VCaP (cell line): ENCODE data around the gene NAALADL2.
A peak's percentile ranks its signal among the peaks of the same experiment; 100 is the strongest.

Source experiments
- H3K27ac ChIP-seq: fragments of 450-650 bp; 2 replicates; pipeline ENCODE4 v1.5.1; 2017
- CTCF ChIP-seq: fragments of 450-650 bp; conservative IDR thresholded peaks from 2 replicates; pipeline ENCODE4 v1.5.1; 2017; ENCODE audit warnings: mild to moderate bottlenecking, moderate library complexity

NAALADL2 gene

GRCh38 chr3:175005193-175005592 lies 146.1 kb downstream of the NAALADL2 start:
- TF ChIP-seq CTCF, result no peak
- peak overlapping the region; percentile 67 for H3K27ac ChIP-seq

GRCh38 chr3:175005881-175006280 lies 146.7 kb downstream of the NAALADL2 start:
- peak overlapping the region; percentile 67 for H3K27ac ChIP-seq
- TF ChIP-seq CTCF, result no peak

- TF ChIP-seq CTCF, result no peak
- no peak overlapping the region for H3K27ac ChIP-seq
These were observed 148.2 kb downstream of the NAALADL2 start for GRCh38 chr3:175007306-175007705.

GRCh38 chr3:175009295-175009694 lies 150.2 kb downstream of the NAALADL2 start:
- no peak for TF ChIP-seq CTCF

GRCh38 chr3:175015056-175015635 lies 156.0 kb downstream of the NAALADL2 start:
- no peak for TF ChIP-seq CTCF
- H3K27ac ChIP-seq, result no peak overlapping the region

More at GRCh38 chr3:175009295-175009694, 150.2 kb downstream of the NAALADL2 start:
- H3K27ac ChIP-seq, result no peak overlapping the region

GRCh38 chr3:175018946-175019727 lies 160.0 kb downstream of the NAALADL2 start:
- no peak for TF ChIP-seq CTCF
- H3K27ac ChIP-seq, result no peak overlapping the region

GRCh38 chr3:175020101-175020500 lies 161.0 kb downstream of the NAALADL2 start:
- TF ChIP-seq CTCF, result no peak
- H3K27ac ChIP-seq, result no peak overlapping the region
